Germinal center (tissue), 1 donor: ENCODE data around the gene C3orf33.
A peak's percentile ranks its signal among the peaks of the same experiment; 100 is the strongest.

Experiments used
- DNase-seq: peaks from one replicate; pipeline ENCODE4 v3.0.0; 2012; ENCODE audit warnings: mixed read lengths, low spot score

Gene C3orf33

GRCh38 chr3:155785662-155786295, 20.3 kb downstream of the C3orf33 start:
- DNase-seq: no peak

GRCh38 chr3:155782390-155782953, 23.6 kb downstream of the C3orf33 start:
- DNase-seq: no peak

- DNase-seq: no peak
Measured at GRCh38 chr3:155780291-155780690, 25.8 kb downstream of the C3orf33 start.

GRCh38 chr3:155778462-155778861, 27.6 kb downstream of the C3orf33 start:
- DNase-seq: no peak

GRCh38 chr3:155772801-155773200, 33.3 kb downstream of the C3orf33 start:
- no peak for DNase-seq

- DNase-seq: no peak
Measured at GRCh38 chr3:155771126-155771525, 35.0 kb downstream of the C3orf33 start.

GRCh38 chr3:155766206-155766605, 39.9 kb downstream of the C3orf33 start:
- no peak for DNase-seq

- no peak for DNase-seq
Measured at GRCh38 chr3:155763870-155764463, 42.1 kb downstream of the C3orf33 start.

- DNase-seq: no peak
Measured at GRCh38 chr3:155760653-155761052, 45.4 kb downstream of the C3orf33 start.

GRCh38 chr3:155757577-155757976, 48.5 kb downstream of the C3orf33 start:
- no peak for DNase-seq

GRCh38 chr3:155753038-155753639, 52.9 kb downstream of the C3orf33 start:
- DNase-seq: no peak

- DNase-seq: no peak
Measured at GRCh38 chr3:155748611-155749365, 57.3 kb downstream of the C3orf33 start.

GRCh38 chr3:155747946-155748290, 58.2 kb downstream of the C3orf33 start:
- DNase-seq: no peak

GRCh38 chr3:155747286-155747945, 58.7 kb downstream of the C3orf33 start:
- no peak for DNase-seq

GRCh38 chr3:155746703-155747102, 59.4 kb downstream of the C3orf33 start:
- DNase-seq: no peak

- DNase-seq: no peak
Measured at GRCh38 chr3:155745795-155746550, 60.1 kb downstream of the C3orf33 start.

- DNase-seq: peak; percentile 54
Measured at GRCh38 chr3:155744626-155745324, 61.3 kb downstream of the C3orf33 start, which contains the start of gene PLCH1. PLCH1 (minus strand) TSS chr3:155745071; CDS start chr3:155704224, 40,847 bp downstream.

GRCh38 chr3:155744010-155744625, 62.0 kb downstream of the C3orf33 start:
- DNase-seq: peak; percentile 50

GRCh38 chr3:155743606-155744005, 62.5 kb downstream of the C3orf33 start:
- no peak for DNase-seq

- DNase-seq: no peak
Measured at GRCh38 chr3:155742349-155742965, 63.6 kb downstream of the C3orf33 start.
